Measurements from ENCODE around the gene TOMM20L. TPM values are rescaled to one million over a fixed set of nuclear protein-coding genes. Genes with fewer than 3 reads are reported as not detected.

TOMM20L gene
- polyA plus RNA-seq, 3 donors: 0.33 TPM; not detected in 2

DNA sequence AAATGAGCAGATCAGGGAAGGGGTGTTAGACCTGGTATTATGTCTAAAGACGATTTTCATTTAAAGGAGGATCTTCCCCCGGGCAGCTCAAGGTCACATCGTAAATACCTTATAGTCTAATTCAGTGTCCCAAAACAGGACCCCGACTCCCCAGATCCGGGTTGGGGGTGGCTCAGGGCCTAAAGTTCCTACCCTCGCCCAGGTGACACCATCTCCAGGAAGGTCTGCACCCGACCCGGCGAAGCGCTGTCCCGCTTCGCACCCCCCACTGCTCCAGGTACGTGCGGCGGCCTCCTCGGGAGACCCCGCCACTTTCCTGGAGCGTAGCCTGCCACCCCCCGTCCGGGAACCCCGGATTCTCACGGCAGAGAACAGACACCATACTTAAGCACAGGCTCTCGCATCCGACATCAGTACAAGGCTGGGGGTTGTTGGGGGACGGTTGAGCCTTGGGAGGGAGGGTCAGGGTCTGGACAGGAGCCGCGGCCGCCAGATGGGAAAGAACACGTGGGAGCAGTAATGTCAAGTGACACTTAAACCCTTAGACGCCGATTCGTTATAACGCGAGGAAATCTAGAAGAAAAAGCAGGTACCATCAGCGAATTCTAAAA lies 31.0 kb downstream of the TOMM20L start:
- no peaks in the 10 kb centered on the region for H4K20me1 ChIP-seq (ENCODE audit: insufficient read depth, low read length)
- peaks cover 17% of the 10 kb centered on the region in 2 donors for H3K4me1 ChIP-seq (ENCODE audit: control insufficient read depth in 1 of 2, insufficient read depth in 2 of 2, low read length in 2 of 2)
- peak overlapping the region; percentile 98 for H3K4me2 ChIP-seq (replicated peaks; ENCODE audit: extremely low read depth, low read length, poor library complexity, severe bottlenecking)
- intact Hi-C loops (cut with micrococcal nuclease): loop anchor here (10.0 kb wide), 2 partner anchors 132 to 182 kb away; partner anchors contain the start of genes ARID4A (in 1 of the 2) and PSMA3 (in 1 of the 2)
- no peaks in the 10 kb centered on the region for H3K27me3 ChIP-seq (ENCODE audit: control insufficient read depth in 2 of 2, insufficient read depth in 2 of 2, low read length in 2 of 2)
- no peaks in the 10 kb centered on the region for H3K9me3 Mint-ChIP-seq
- peak overlapping the region; percentile 93 for H3K9ac ChIP-seq (ENCODE audit: insufficient read depth, low read length, poor library complexity, severe bottlenecking)
- H3K27ac Mint-ChIP-seq: peak overlapping the region; percentile 95 to 99 (median 98)
- peak overlapping the region; percentile 70 to 99 for H3K27ac ChIP-seq (ENCODE audit: low read depth in 1 of 2, low read length in 2 of 2)
- DNase-seq: peak in 1 of 3 donors; percentile 50
- H3K4me3 ChIP-seq (replicated peaks in 1 of 3; ENCODE audit: low read depth in 2 of 3, low read length in 3 of 3): peak overlapping the region; percentile 91 to 96 (median 96)
- 0% methylated on average over 26 of the region's 35 CpGs for WGBS (ENCODE audit: insufficient coverage)
- H3K36me3 ChIP-seq (replicated peaks in 1 of 2; ENCODE audit: control insufficient read depth in 1 of 2, insufficient read depth in 2 of 2, low read length in 2 of 2): peaks cover 0 to 25% of the 10 kb centered on the region in 2 donors
- peaks cover 21% of the 10 kb centered on the region in 2 donors for H3K36me3 Mint-ChIP-seq
- peak overlapping the region; percentile 100 for H2AFZ ChIP-seq (ENCODE audit: insufficient read depth, low read depth, low read length, poor library complexity, severe bottlenecking)
- TF ChIP-seq, protein P1, sequence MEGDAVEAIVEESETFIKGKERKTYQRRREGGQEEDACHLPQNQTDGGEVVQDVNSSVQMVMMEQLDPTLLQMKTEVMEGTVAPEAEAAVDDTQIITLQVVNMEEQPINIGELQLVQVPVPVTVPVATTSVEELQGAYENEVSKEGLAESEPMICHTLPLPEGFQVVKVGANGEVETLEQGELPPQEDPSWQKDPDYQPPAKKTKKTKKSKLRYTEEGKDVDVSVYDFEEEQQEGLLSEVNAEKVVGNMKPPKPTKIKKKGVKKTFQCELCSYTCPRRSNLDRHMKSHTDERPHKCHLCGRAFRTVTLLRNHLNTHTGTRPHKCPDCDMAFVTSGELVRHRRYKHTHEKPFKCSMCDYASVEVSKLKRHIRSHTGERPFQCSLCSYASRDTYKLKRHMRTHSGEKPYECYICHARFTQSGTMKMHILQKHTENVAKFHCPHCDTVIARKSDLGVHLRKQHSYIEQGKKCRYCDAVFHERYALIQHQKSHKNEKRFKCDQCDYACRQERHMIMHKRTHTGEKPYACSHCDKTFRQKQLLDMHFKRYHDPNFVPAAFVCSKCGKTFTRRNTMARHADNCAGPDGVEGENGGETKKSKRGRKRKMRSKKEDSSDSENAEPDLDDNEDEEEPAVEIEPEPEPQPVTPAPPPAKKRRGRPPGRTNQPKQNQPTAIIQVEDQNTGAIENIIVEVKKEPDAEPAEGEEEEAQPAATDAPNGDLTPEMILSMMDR (IDR thresholded peaks at IDR 0.05): no peak
- H3K4me1 Mint-ChIP-seq: peaks cover 16% of the 10 kb centered on the region
- peaks cover 44% of the 10 kb centered on the region for H3K79me2 ChIP-seq (ENCODE audit: insufficient read depth, low read length)
- peak overlapping the region; percentile 87 to 96 for H3K4me3 Mint-ChIP-seq
- H3K27me3 Mint-ChIP-seq (ENCODE audit: low read depth in 3 of 3): no peaks in the 10 kb centered on the region
- H3K9me3 ChIP-seq (replicated peaks in 1 of 2; ENCODE audit: control insufficient read depth in 1 of 2, insufficient read depth in 1 of 2, low read length in 2 of 2): no peaks in the 10 kb centered on the region

DNA sequence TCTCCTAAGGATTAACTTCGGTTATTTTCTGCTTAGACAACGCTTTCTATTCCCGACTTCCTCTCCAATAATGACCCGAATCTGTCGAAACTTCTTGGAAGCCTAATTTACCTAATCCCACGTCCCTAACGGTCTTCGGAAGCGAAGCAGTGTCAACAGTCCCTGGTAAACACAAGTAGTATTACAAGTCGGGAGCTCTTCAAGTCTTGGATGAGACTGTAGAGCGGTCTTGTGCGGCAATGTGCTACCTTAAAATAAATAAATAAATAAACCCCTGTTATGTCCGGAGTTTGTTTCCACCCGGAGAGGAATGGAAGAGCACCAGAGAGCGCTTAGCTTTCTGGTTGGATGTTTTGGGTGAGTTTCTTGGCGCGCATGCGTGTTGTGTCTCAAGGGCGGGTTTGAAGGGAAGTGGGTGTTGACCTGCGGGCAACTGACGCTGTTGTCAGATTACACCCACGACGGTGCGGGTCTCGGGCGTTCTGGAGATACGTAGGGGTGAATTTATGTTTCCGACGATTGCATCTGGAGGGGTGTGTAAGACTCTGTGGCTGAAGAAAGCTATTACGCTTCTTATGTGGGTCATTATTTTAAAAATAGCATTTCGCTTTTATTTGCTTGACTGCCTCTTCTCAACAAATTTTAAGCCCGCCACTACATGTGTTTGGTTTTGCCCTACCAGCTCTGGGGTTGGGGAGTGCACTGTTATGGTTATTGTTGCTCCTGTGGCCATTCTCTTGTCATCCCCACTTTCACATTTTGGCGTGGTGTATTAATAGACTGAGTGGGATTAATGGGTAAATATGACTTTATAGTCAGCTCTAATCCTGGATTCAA lies 31.8 kb downstream of the TOMM20L start, which contains the start of the genes KIAA0586 and TIMM9:
Gene KIAA0586, plus strand, starts transcription at position 439 of the 837 bp plus-strand sequence. CDS start 546 bp downstream, outside the sequence.
Gene TIMM9, minus strand, starts transcription at position 251 of the 837 bp plus-strand sequence. CDS start 15,586 bp downstream, outside the sequence.
- Histone ChIP-seq H3K4me1 (ENCODE audit: control insufficient read depth in 1 of 2, insufficient read depth in 2 of 2, low read length in 2 of 2) (peaks cover 17% of the 10 kb centered on the region in 2 donors), H3K9ac (ENCODE audit: insufficient read depth, low read length, poor library complexity, severe bottlenecking) (peak within 1 kb of the TSS; percentile 93), H2AFZ (ENCODE audit: insufficient read depth, low read depth, low read length, poor library complexity, severe bottlenecking) (peak within 1 kb of the TSS; percentile 100), H3K4me2 (replicated peaks; ENCODE audit: extremely low read depth, low read length, poor library complexity, severe bottlenecking) (peak within 1 kb of the TSS; percentile 98), H3K36me3 (replicated peaks in 1 of 2; ENCODE audit: control insufficient read depth in 1 of 2, insufficient read depth in 2 of 2, low read length in 2 of 2) (peaks cover 0 to 22% of the 10 kb centered on the region in 2 donors), H3K27ac (ENCODE audit: low read depth in 1 of 2, low read length in 2 of 2) (peak within 1 kb of the TSS; percentile 70 to 99), H3K27me3 (ENCODE audit: control insufficient read depth in 2 of 2, insufficient read depth in 2 of 2, low read length in 2 of 2) (no peaks in the 10 kb centered on the region), H3K4me3 (replicated peaks in 1 of 3; ENCODE audit: low read depth in 2 of 3, low read length in 3 of 3) (peak within 1 kb of the TSS; percentile 91 to 96 (median 96)), H3K9me3 (replicated peaks in 1 of 2; ENCODE audit: control insufficient read depth in 1 of 2, insufficient read depth in 1 of 2, low read length in 2 of 2) (no peaks in the 10 kb centered on the region), H3K79me2 (ENCODE audit: insufficient read depth, low read length) (peaks cover 44% of the 10 kb centered on the region), H4K20me1 (ENCODE audit: insufficient read depth, low read length) (no peaks in the 10 kb centered on the region)
- intact Hi-C loops (cut with micrococcal nuclease): loop anchor here (10.0 kb wide), 2 partner anchors 133 to 183 kb away; partner anchors contain the start of genes ARID4A (in 1 of the 2) and PSMA3 (in 1 of the 2)
- H3K4me1 Mint-ChIP-seq: peaks cover 16% of the 10 kb centered on the region
- peak; percentile 96 to 98 (median 98) for DNase-seq
- peaks cover 17 to 18% of the 10 kb centered on the region in 2 donors for H3K36me3 Mint-ChIP-seq
- H3K27me3 Mint-ChIP-seq (ENCODE audit: low read depth in 3 of 3): no peaks in the 10 kb centered on the region
- H3K4me3 Mint-ChIP-seq: peak within 1 kb of the TSS; percentile 87 to 96
- TF ChIP-seq, protein P1 (IDR thresholded peaks at IDR 0.05): no peak
- no peaks in the 10 kb centered on the region for H3K9me3 Mint-ChIP-seq
- H3K27ac Mint-ChIP-seq: peak within 1 kb of the TSS; percentile 95 to 99 (median 98)
- WGBS (ENCODE audit: insufficient coverage): 0% methylated on average over 17 of the region's 33 CpGs

Measured in CD14-positive monocyte (primary cell).